ENCODE results near the gene CKB. TPM values are rescaled to one million over a fixed set of nuclear protein-coding genes. Genes with fewer than 3 reads are reported as not detected.
A peak's percentile ranks its signal among the peaks of the same experiment; 100 is the strongest.

The CKB gene
- total and polyA plus RNA-seq, 12 donors = 273 to 1,062 (median 632) TPM

DNA sequence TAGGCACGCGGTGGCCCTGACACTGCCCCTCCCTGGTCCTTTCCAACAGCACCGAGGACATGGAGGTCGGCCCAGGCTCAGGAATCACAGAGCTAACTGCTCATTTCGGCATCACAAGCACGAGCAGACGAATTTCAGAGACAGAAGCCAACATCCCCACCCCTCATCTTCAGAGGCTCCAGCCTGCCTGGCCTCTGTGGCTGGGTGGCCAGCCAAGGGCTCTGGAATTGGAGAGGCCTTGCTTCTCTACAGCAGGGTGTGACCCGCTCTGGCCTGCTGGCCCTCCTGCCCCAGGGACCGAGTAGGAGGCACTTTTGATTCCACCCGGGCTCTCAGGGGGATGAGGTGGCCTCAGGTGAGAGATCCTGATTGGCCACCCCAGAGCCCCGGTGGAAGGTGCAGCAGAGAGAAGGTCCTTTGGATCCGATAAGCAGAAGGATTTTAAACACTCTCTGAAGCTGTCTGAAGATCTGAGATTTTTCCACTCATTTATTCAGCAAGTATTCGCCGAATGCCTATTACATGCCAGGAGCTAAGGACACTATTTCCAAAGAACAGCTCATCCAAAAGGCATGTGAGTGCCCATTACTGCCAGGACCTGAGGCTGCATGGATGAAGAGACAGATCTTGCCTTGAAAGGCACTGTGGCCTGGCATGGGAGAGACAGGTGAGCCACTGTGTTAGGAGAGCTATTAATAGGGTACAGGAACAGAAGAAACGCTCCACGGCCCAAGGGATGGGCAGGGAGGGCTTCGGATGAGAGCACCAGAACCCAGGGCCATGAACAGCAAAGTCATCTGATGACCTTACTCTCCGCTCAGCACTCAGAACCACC lies 29.6 kb upstream of the CKB start:
- Histone ChIP-seq H3K9me3 (no peaks in the 10 kb centered on the region), H3K4me3 (peak overlapping the region in 5 of 10 donors; percentile 2 to 40 (median 30)), H3K27ac (peak overlapping the region; percentile 63 to 95 (median 88)), H3K36me3 (peaks cover 0 to 14% (median 0%) of the 10 kb centered on the region in 9 donors), H3K27me3 (no peaks in the 10 kb centered on the region), H3K4me1 (peaks cover 24 to 91% (median 63%) of the 10 kb centered on the region in 9 donors)
- intact Hi-C loops (cut with DNase I) = loop anchor here in 1 of 10 donors (5.0 kb wide), 1 partner anchor 50 kb away; no protein-coding TSS in a partner anchor
- TF ChIP-seq CTCF (IDR thresholded peaks at IDR 0.05) = no peak
- DNase-seq = peak in 1 of 2 donors; percentile 49
- peak; percentile 12 to 63 (median 50) for ATAC-seq
- WGBS, 2 donors = 37 to 52% methylated on average over 18 of the region's 18 CpGs

GRCh38 chr14:103551338-103551762 lies 28.7 kb upstream of the CKB start:
- DNase-seq = peak in 1 of 2 donors; percentile 65
- Histone ChIP-seq H3K27me3 (no peaks in the 10 kb centered on the region), H3K36me3 (peaks cover 0 to 5% (median 0%) of the 10 kb centered on the region in 9 donors), H3K4me3 (peak overlapping the region in 5 of 10 donors; percentile 2 to 40 (median 30)), H3K9me3 (no peaks in the 10 kb centered on the region), H3K4me1 (peaks cover 23 to 91% (median 62%) of the 10 kb centered on the region in 9 donors), H3K27ac (peak overlapping the region; percentile 63 to 95 (median 88))
- no peak for TF ChIP-seq CTCF (IDR thresholded peaks at IDR 0.05)
- ATAC-seq = peak; percentile 9 to 72 (median 36)
- WGBS, 2 donors = 39 to 50% methylated on average over 16 to 17 of the region's 17 CpGs
- intact Hi-C loops (cut with DNase I) = loop anchor here in 1 of 10 donors (5.0 kb wide), 1 partner anchor 49 kb away; no protein-coding TSS in a partner anchor

- 69 to 71% methylated on average over 18 to 22 of the region's 22 CpGs for WGBS, 2 donors
- Histone ChIP-seq H3K27me3 (no peaks in the 10 kb centered on the region), H3K36me3 (peaks cover 0 to 5% (median 0%) of the 10 kb centered on the region in 9 donors), H3K27ac (peak overlapping the region; percentile 63 to 95 (median 88)), H3K4me1 (peaks cover 22 to 87% (median 56%) of the 10 kb centered on the region in 9 donors), H3K9me3 (no peaks in the 10 kb centered on the region), H3K4me3 (peak overlapping the region in 5 of 10 donors; percentile 2 to 40 (median 30))
- intact Hi-C loops (cut with DNase I) = loop anchor here in 1 of 10 donors (5.0 kb wide), 1 partner anchor 48 kb away; no protein-coding TSS in a partner anchor
- TF ChIP-seq CTCF (IDR thresholded peaks at IDR 0.05) = no peak
- peak in 1 of 2 donors; percentile 24 for DNase-seq
- ATAC-seq = peak; percentile 4 to 25 (median 12)
Measured at GRCh38 chr14:103550451-103551337, 28.1 kb upstream of the CKB start.
